MM.1S (cell line): Measurements from ENCODE around the gene FAN1.

ENCODE experiments used
- DNase-seq: peaks from one replicate; pipeline ENCODE4 v3.0.0-alpha.2; 2015
- H2AFZ ChIP-seq: fragments of 300-600 bp; sonication (generic); 2 replicates; pipeline ENCODE4 v1.6.0; 2016; ENCODE audit warnings: antibody characterized with exemption, low read length
- H3F3A ChIP-seq: fragments of 300-600 bp; sonication (generic); 2 replicates; pipeline ENCODE4 v1.6.1; 2016; ENCODE audit warnings: mild to moderate bottlenecking, antibody characterized with exemption, low read length, moderate library complexity, mixed read lengths; ENCODE audit not compliant: insufficient read depth
- H3K27ac ChIP-seq: fragments of 300-600 bp; sonication (generic); 2 replicates; pipeline ENCODE4 v1.5.1; 2016; ENCODE audit warnings: mild to moderate bottlenecking, low read length
- H3K27me3 ChIP-seq: fragments of 300-600 bp; sonication (generic); replicated peaks from 2 replicates; pipeline ENCODE4 v1.6.0; 2016; ENCODE audit warnings: low read length; ENCODE audit not compliant: insufficient read depth
- H3K36me3 ChIP-seq: fragments of 300-600 bp; sonication (generic); replicated peaks from 2 replicates; pipeline ENCODE4 v1.6.1; 2016; ENCODE audit warnings: mild to moderate bottlenecking, low read length, mixed read lengths; ENCODE audit not compliant: insufficient read depth
- H3K4me1 ChIP-seq: fragments of 300-600 bp; sonication (generic); 2 replicates; pipeline ENCODE4 v1.6.1; 2016; ENCODE audit warnings: low read length, mixed read lengths
- H3K4me2 ChIP-seq: fragments of 300-600 bp; sonication (generic); 2 replicates; pipeline ENCODE4 v1.6.0; 2016; ENCODE audit warnings: low read depth, low read length
- H3K4me3 ChIP-seq: fragments of 300-600 bp; sonication (generic); 2 replicates; pipeline ENCODE4 v1.5.1; 2016; ENCODE audit warnings: low read length, mixed read lengths
- H3K79me2 ChIP-seq: fragments of 300-600 bp; sonication (generic); 2 replicates; pipeline ENCODE4 v1.6.1; 2016; ENCODE audit warnings: mixed run types, low read length, mixed read lengths
- H3K9ac ChIP-seq: fragments of 300-600 bp; sonication (generic); 2 replicates; pipeline ENCODE4 v1.6.1; 2016; ENCODE audit warnings: low read length, mixed read lengths
- H3K9me2 ChIP-seq: fragments of 300-600 bp; sonication (generic); replicated peaks from 2 replicates; pipeline ENCODE4 v1.6.1; 2016; ENCODE audit warnings: mild to moderate bottlenecking, low read length, mixed read lengths; ENCODE audit not compliant: insufficient read depth
- H3K9me3 ChIP-seq: fragments of 300-600 bp; sonication (generic); replicated peaks from 2 replicates; pipeline ENCODE4 v1.6.1; 2016; ENCODE audit warnings: mild to moderate bottlenecking, low read length, mixed read lengths; ENCODE audit not compliant: insufficient read depth
- H4K20me1 ChIP-seq: fragments of 300-600 bp; sonication (generic); 2 replicates; pipeline ENCODE4 v1.6.1; 2016; ENCODE audit warnings: mild to moderate bottlenecking, low read length, moderate library complexity, mixed read lengths; ENCODE audit not compliant: insufficient read depth
- EZH2 ChIP-seq: fragments of 300-600 bp; sonication (generic); optimal IDR thresholded peaks from 2 replicates; pipeline ENCODE3; 2017; ENCODE audit warnings: low read depth, mild to moderate bottlenecking, antibody characterized with exemption, low read length, mixed read lengths
- EZH2phosphoT487 ChIP-seq: fragments of 300-600 bp; sonication (generic); IDR thresholded peaks from 2 replicates; pipeline ENCODE4 v1.6.1; 2018; ENCODE audit warnings: antibody characterized with exemption, low read length
- TF ChIP-seq, protein P1 (sequence below): fragments of 300-600 bp; sonication (generic); IDR thresholded peaks from 2 replicates; pipeline ENCODE4 v1.5.1; 2016; ENCODE audit warnings: antibody characterized with exemption, low read length, mixed read lengths

The FAN1 gene

GRCh38 chr15:30889196-30889595 is 14.5 kb upstream of the FAN1 start:
- no peak overlapping the region for H2AFZ ChIP-seq
- no peaks in the 10 kb centered on the region for H3K4me1 ChIP-seq
- H3K27me3 ChIP-seq, result no peaks in the 10 kb centered on the region
- no peaks in the 10 kb centered on the region for H4K20me1 ChIP-seq
- H3K36me3 ChIP-seq, result no peaks in the 10 kb centered on the region
- DNase-seq, result no peak
- no peaks in the 10 kb centered on the region for H3K9me3 ChIP-seq
- H3K4me3 ChIP-seq, result no peak overlapping the region
- TF ChIP-seq EZH2phosphoT487 (no peak), EZH2 (no peak)
- TF ChIP-seq, protein P1, sequence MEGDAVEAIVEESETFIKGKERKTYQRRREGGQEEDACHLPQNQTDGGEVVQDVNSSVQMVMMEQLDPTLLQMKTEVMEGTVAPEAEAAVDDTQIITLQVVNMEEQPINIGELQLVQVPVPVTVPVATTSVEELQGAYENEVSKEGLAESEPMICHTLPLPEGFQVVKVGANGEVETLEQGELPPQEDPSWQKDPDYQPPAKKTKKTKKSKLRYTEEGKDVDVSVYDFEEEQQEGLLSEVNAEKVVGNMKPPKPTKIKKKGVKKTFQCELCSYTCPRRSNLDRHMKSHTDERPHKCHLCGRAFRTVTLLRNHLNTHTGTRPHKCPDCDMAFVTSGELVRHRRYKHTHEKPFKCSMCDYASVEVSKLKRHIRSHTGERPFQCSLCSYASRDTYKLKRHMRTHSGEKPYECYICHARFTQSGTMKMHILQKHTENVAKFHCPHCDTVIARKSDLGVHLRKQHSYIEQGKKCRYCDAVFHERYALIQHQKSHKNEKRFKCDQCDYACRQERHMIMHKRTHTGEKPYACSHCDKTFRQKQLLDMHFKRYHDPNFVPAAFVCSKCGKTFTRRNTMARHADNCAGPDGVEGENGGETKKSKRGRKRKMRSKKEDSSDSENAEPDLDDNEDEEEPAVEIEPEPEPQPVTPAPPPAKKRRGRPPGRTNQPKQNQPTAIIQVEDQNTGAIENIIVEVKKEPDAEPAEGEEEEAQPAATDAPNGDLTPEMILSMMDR, result no peak
- no peaks in the 10 kb centered on the region for H3K9me2 ChIP-seq
- H3K79me2 ChIP-seq, result no peaks in the 10 kb centered on the region
- H3K27ac ChIP-seq, result no peak overlapping the region
- no peaks in the 10 kb centered on the region for H3F3A ChIP-seq
- no peak overlapping the region for H3K9ac ChIP-seq
- H3K4me2 ChIP-seq, result no peak overlapping the region

DNA sequence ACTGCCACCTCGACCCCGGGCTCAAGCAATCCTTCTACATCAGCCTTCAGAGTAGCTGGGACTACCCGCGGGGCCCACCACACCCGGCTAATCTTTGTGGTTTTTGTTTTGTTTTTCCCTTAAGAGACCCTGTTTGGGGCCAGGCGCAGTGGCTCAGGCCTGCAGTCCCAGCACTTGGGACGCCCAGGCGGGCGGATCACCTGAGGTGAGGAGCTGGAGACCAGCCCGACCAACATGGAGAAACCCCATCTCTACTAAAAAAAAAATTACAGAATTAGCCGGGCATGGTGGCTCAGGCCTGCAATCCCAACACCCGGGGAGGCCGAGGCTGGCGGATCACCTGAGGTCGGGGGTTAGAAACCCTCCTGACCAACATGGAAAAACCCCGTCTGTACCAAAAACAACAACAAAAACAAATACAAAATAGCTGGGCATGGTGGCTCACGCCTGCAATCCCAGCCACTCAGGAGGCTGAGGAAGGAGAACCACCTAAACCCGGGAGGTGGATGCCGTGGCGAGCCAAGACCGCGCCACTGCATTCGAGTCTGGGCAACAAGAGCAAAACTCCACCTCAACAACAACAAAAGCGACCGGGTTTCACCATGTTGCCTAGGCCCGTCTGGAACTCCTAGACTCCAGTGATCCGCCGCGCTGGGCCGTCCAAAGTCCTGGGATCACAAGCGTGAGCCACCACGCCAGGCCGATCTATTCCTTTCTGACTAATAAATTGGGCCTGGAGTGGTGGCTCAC is 8.1 kb upstream of the FAN1 start:
- H2AFZ ChIP-seq, result no peak overlapping the region
- no peak overlapping the region for H3K4me2 ChIP-seq
- H3K4me1 ChIP-seq, result peaks cover 7% of the 10 kb centered on the region
- H3K36me3 ChIP-seq, result no peaks in the 10 kb centered on the region
- no peak for TF ChIP-seq EZH2
- TF ChIP-seq, protein P1, result no peak
- no peak for TF ChIP-seq EZH2phosphoT487
- no peak overlapping the region for H3K4me3 ChIP-seq
- no peaks in the 10 kb centered on the region for H3K9me3 ChIP-seq
- no peak for DNase-seq
- H4K20me1 ChIP-seq, result no peaks in the 10 kb centered on the region
- no peaks in the 10 kb centered on the region for H3K9me2 ChIP-seq
- H3K27me3 ChIP-seq, result no peaks in the 10 kb centered on the region
- H3K79me2 ChIP-seq, result no peaks in the 10 kb centered on the region
- no peak overlapping the region for H3K27ac ChIP-seq
- H3F3A ChIP-seq, result no peaks in the 10 kb centered on the region
- H3K9ac ChIP-seq, result no peak overlapping the region

DNA sequence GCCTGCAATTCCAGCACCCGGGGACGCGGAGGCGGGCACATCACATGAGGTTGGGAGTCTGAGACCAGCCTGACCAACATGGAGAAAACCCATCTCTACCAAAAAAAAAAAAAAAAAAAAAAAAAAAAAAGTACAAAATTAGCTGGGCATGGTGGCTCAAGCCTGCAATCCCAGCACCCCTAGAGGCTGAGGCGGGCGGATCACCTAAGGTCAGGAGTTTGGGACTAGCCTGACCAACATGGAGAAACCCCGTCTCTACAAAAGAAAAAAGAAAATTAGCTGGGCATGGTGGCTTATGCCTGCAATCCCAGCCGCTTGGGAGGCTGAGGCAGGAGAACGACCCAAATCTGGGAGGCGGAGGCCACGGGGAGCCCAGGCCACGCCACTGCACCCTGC is 7.5 kb upstream of the FAN1 start:
- no peaks in the 10 kb centered on the region for H3F3A ChIP-seq
- no peaks in the 10 kb centered on the region for H3K9me2 ChIP-seq
- no peaks in the 10 kb centered on the region for H3K79me2 ChIP-seq
- H3K9me3 ChIP-seq, result no peaks in the 10 kb centered on the region
- H4K20me1 ChIP-seq, result no peaks in the 10 kb centered on the region
- DNase-seq, result no peak
- no peaks in the 10 kb centered on the region for H3K36me3 ChIP-seq
- peaks cover 7% of the 10 kb centered on the region for H3K4me1 ChIP-seq
- no peak overlapping the region for H3K4me3 ChIP-seq
- no peak overlapping the region for H3K9ac ChIP-seq
- TF ChIP-seq, protein P1, result no peak
- TF ChIP-seq EZH2phosphoT487 (no peak), EZH2 (no peak)
- no peak overlapping the region for H3K27ac ChIP-seq
- H3K4me2 ChIP-seq, result no peak overlapping the region
- H2AFZ ChIP-seq, result no peak overlapping the region
- H3K27me3 ChIP-seq, result no peaks in the 10 kb centered on the region
